ENCODE data around the gene PIK3C2G.

DNA sequence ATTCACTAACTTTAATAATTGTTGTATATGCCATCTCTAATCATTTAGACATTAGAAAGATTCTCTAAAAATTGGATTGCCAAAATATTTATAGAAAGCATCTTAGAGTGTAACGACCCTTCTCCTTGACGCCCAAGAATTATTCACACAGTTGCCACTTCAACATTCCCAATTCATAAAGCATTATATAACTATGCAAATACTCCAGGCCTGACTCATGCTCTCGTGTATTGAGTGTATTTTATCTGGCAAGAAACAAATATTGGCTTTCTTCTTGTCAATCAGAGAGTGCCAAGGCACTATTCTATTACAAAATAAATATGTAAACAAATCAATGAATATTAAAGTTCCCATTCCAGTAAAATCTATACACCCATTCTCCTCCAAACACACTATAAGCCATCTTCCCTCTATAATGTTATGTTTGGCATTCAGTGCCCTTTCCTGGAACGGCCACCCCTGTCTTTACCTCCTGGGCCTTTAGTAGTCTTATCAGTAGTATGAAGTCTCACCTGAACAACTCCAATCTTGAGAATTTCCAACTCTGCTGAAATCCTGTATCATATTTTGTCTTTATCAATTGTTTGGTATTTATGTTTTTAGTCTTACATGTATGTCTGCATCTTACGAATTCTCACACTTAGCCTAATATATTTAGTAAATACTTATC, 182.6 kb downstream of the PIK3C2G start:
- TF ChIP-seq, protein P1, sequence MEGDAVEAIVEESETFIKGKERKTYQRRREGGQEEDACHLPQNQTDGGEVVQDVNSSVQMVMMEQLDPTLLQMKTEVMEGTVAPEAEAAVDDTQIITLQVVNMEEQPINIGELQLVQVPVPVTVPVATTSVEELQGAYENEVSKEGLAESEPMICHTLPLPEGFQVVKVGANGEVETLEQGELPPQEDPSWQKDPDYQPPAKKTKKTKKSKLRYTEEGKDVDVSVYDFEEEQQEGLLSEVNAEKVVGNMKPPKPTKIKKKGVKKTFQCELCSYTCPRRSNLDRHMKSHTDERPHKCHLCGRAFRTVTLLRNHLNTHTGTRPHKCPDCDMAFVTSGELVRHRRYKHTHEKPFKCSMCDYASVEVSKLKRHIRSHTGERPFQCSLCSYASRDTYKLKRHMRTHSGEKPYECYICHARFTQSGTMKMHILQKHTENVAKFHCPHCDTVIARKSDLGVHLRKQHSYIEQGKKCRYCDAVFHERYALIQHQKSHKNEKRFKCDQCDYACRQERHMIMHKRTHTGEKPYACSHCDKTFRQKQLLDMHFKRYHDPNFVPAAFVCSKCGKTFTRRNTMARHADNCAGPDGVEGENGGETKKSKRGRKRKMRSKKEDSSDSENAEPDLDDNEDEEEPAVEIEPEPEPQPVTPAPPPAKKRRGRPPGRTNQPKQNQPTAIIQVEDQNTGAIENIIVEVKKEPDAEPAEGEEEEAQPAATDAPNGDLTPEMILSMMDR (conservative IDR thresholded peaks at IDR 0.05; ENCODE audit: low read length), result no peak
- no peak for TF ChIP-seq EZH2phosphoT487 (IDR thresholded peaks at IDR 0.05; ENCODE audit: borderline replicate concordance)

Data from Loucy (cell line).